ENCODE measurements around the gene AEBP1.

AEBP1 gene

GRCh38 chr7:44142028-44142427, 37.9 kb downstream of the AEBP1 start:
- DNase-seq (ENCODE audit: low read depth): no peak

GRCh38 chr7:44143646-44144250, 39.6 kb downstream of the AEBP1 start:
- no peak for DNase-seq (ENCODE audit: low read depth)

- no peak for DNase-seq (ENCODE audit: low read depth)
Observed at GRCh38 chr7:44144426-44144967, 40.4 kb downstream of the AEBP1 start.

GRCh38 chr7:44144968-44145478, 40.9 kb downstream of the AEBP1 start:
- DNase-seq (ENCODE audit: low read depth): no peak

GRCh38 chr7:44145479-44145968, 41.4 kb downstream of the AEBP1 start:
- DNase-seq (ENCODE audit: low read depth): no peak

- DNase-seq (ENCODE audit: low read depth): peak; percentile 11
Observed at GRCh38 chr7:44145969-44146911, 42.1 kb downstream of the AEBP1 start.

GRCh38 chr7:44147026-44147991, 43.2 kb downstream of the AEBP1 start:
- no peak for DNase-seq (ENCODE audit: low read depth)

- no peak for DNase-seq (ENCODE audit: low read depth)
Observed at GRCh38 chr7:44148166-44148565, 44.0 kb downstream of the AEBP1 start.

- no peak for DNase-seq (ENCODE audit: low read depth)
Observed at GRCh38 chr7:44148961-44149536, 44.9 kb downstream of the AEBP1 start.

- DNase-seq (ENCODE audit: low read depth): no peak
Observed at GRCh38 chr7:44149571-44150465, 45.7 kb downstream of the AEBP1 start.

GRCh38 chr7:44150466-44150832, 46.3 kb downstream of the AEBP1 start:
- no peak for DNase-seq (ENCODE audit: low read depth)

- no peak for DNase-seq (ENCODE audit: low read depth)
Observed at GRCh38 chr7:44150966-44151941, 47.1 kb downstream of the AEBP1 start.

GRCh38 chr7:44151956-44152355, 47.8 kb downstream of the AEBP1 start:
- DNase-seq (ENCODE audit: low read depth): no peak

- DNase-seq (ENCODE audit: low read depth): no peak
Observed at GRCh38 chr7:44152971-44153947, 49.1 kb downstream of the AEBP1 start.

GRCh38 chr7:44153948-44154335, 49.8 kb downstream of the AEBP1 start:
- no peak for DNase-seq (ENCODE audit: low read depth)

GRCh38 chr7:44154703-44155102, 50.6 kb downstream of the AEBP1 start:
- DNase-seq (ENCODE audit: low read depth): no peak

All from CMK (cell line).